ENCODE data around the gene ACTL8. TPM values are rescaled to one million over a fixed set of nuclear protein-coding genes. Genes with fewer than 3 reads are reported as not detected.

ACTL8 gene
- total RNA-seq, 3 donors from 2014 or later, result not detected

GRCh38 chr1:17775796-17776195 is 20.7 kb downstream of the ACTL8 start:
- intact Hi-C loops (cut with DNase I; ENCODE audit: low total_unique reads), result no loop called here
- H3K9me3 ChIP-seq, result no peaks in the 10 kb centered on the region
- DNase-seq (ENCODE audit: low spot score in 2 of 2), result no peak
- no peak for TF ChIP-seq POLR2AphosphoS5 (IDR thresholded peaks at IDR 0.05)
- TF ChIP-seq POLR2A (IDR thresholded peaks at IDR 0.05), result no peak
- no peak for TF ChIP-seq CTCF (IDR thresholded peaks at IDR 0.05)
- no peak overlapping the region for H3K4me3 ChIP-seq
- peaks cover 0 to 12% of the 10 kb centered on the region in 2 donors for H3K27me3 ChIP-seq
- H3K27ac ChIP-seq, result no peak overlapping the region
- H3K4me1 ChIP-seq, result no peaks in the 10 kb centered on the region
- H3K36me3 ChIP-seq, result no peaks in the 10 kb centered on the region

GRCh38 chr1:17776426-17776825 is 21.3 kb downstream of the ACTL8 start:
- no peaks in the 10 kb centered on the region for H3K4me1 ChIP-seq
- no peak overlapping the region for H3K4me3 ChIP-seq
- H3K9me3 ChIP-seq, result no peaks in the 10 kb centered on the region
- DNase-seq (ENCODE audit: low spot score in 2 of 2), result no peak
- no peak overlapping the region for H3K27ac ChIP-seq
- H3K36me3 ChIP-seq, result no peaks in the 10 kb centered on the region
- intact Hi-C loops (cut with DNase I; ENCODE audit: low total_unique reads), result no loop called here
- peaks cover 0 to 12% of the 10 kb centered on the region in 2 donors for H3K27me3 ChIP-seq
- TF ChIP-seq CTCF (IDR thresholded peaks at IDR 0.05) (no peak), POLR2AphosphoS5 (IDR thresholded peaks at IDR 0.05) (no peak), POLR2A (IDR thresholded peaks at IDR 0.05) (no peak)

GRCh38 chr1:17777330-17777729 is 22.2 kb downstream of the ACTL8 start:
- Histone ChIP-seq H3K4me1 (no peaks in the 10 kb centered on the region), H3K27ac (no peak overlapping the region), H3K36me3 (no peaks in the 10 kb centered on the region), H3K4me3 (no peak overlapping the region), H3K27me3 (peaks cover 0 to 16% of the 10 kb centered on the region in 2 donors), H3K9me3 (no peaks in the 10 kb centered on the region)
- intact Hi-C loops (cut with DNase I; ENCODE audit: low total_unique reads), result no loop called here
- DNase-seq (ENCODE audit: low spot score in 2 of 2), result no peak
- no peak for TF ChIP-seq POLR2AphosphoS5 (IDR thresholded peaks at IDR 0.05)

- intact Hi-C loops (cut with DNase I; ENCODE audit: low total_unique reads), result no loop called here
- Histone ChIP-seq H3K4me1 (no peaks in the 10 kb centered on the region), H3K9me3 (no peaks in the 10 kb centered on the region), H3K27ac (no peak overlapping the region), H3K4me3 (no peak overlapping the region), H3K27me3 (peaks cover 0 to 16% of the 10 kb centered on the region in 2 donors), H3K36me3 (no peaks in the 10 kb centered on the region)
- no peak for TF ChIP-seq CTCF (IDR thresholded peaks at IDR 0.05)
- no peak for TF ChIP-seq POLR2AphosphoS5 (IDR thresholded peaks at IDR 0.05)
- TF ChIP-seq POLR2A (IDR thresholded peaks at IDR 0.05), result no peak
- DNase-seq (ENCODE audit: low spot score in 2 of 2), result no peak
Measured at GRCh38 chr1:17777818-17778217, 22.7 kb downstream of the ACTL8 start.

GRCh38 chr1:17780916-17781315 is 25.8 kb downstream of the ACTL8 start:
- TF ChIP-seq POLR2AphosphoS5 (IDR thresholded peaks at IDR 0.05), result no peak
- TF ChIP-seq POLR2A (IDR thresholded peaks at IDR 0.05), result no peak
- TF ChIP-seq CTCF (IDR thresholded peaks at IDR 0.05), result no peak
- Histone ChIP-seq H3K4me1 (no peaks in the 10 kb centered on the region), H3K4me3 (no peak overlapping the region), H3K36me3 (no peaks in the 10 kb centered on the region), H3K9me3 (no peaks in the 10 kb centered on the region), H3K27me3 (peaks cover 0 to 16% of the 10 kb centered on the region in 2 donors), H3K27ac (no peak overlapping the region)
- intact Hi-C loops (cut with DNase I; ENCODE audit: low total_unique reads), result no loop called here
- no peak for DNase-seq (ENCODE audit: low spot score in 2 of 2)

- Histone ChIP-seq H3K4me1 (no peaks in the 10 kb centered on the region), H3K27me3 (peaks cover 0 to 38% of the 10 kb centered on the region in 2 donors), H3K4me3 (no peak overlapping the region), H3K9me3 (no peaks in the 10 kb centered on the region), H3K36me3 (no peaks in the 10 kb centered on the region), H3K27ac (no peak overlapping the region)
- no peak for TF ChIP-seq CTCF (IDR thresholded peaks at IDR 0.05)
- no peak for TF ChIP-seq POLR2AphosphoS5 (IDR thresholded peaks at IDR 0.05)
- no peak for TF ChIP-seq POLR2A (IDR thresholded peaks at IDR 0.05)
- intact Hi-C loops (cut with DNase I; ENCODE audit: low total_unique reads), result no loop called here
- DNase-seq (ENCODE audit: low spot score in 2 of 2), result peak in 1 of 2 donors; percentile 36
Measured at GRCh38 chr1:17789926-17790325, 34.8 kb downstream of the ACTL8 start.
